HG03521 (cell line): Measurements from ENCODE around the gene ZBED1.
"Not testable (repeated sequence)": the region's sequence is repeated elsewhere in the genome, so short reads cannot be mapped to it uniquely, and the experiment has no call there.

Experiments used
- ATAC-seq: cut with Tn5 transposase; IDR thresholded peaks from one replicate; pipeline ENCODE4 v1.9.1; 2021; ENCODE audit warnings: mild to moderate bottlenecking, moderate library complexity; ENCODE audit not compliant: unreplicated experiment

ZBED1 gene

GRCh38 chrX:2500803-2501558 is at the start of gene ZBED1, which contains the start of gene DHRSX:
Gene ZBED1 (minus strand): TSS chrX:2500976. CDS start chrX:2490719, 10,257 bp downstream.
Gene DHRSX (minus strand): TSS chrX:2500976. CDS start chrX:2500925, 51 bp downstream.
- peak; percentile 57 for ATAC-seq

- ATAC-seq: no peak
Observed at GRCh38 chrX:2549876-2550275, 49.1 kb upstream of the ZBED1 start.

- no peak for ATAC-seq
Observed at GRCh38 chrX:2548711-2549423, 48.1 kb upstream of the ZBED1 start.

GRCh38 chrX:2547736-2548135 is 47.0 kb upstream of the ZBED1 start:
- no peak for ATAC-seq

GRCh38 chrX:2546496-2546895 is 45.7 kb upstream of the ZBED1 start:
- no peak for ATAC-seq

GRCh38 chrX:2545144-2545543 is 44.4 kb upstream of the ZBED1 start:
- no peak for ATAC-seq

GRCh38 chrX:2542826-2543521 is 42.2 kb upstream of the ZBED1 start:
- no peak for ATAC-seq

- ATAC-seq: no peak
Observed at GRCh38 chrX:2541603-2542002, 40.8 kb upstream of the ZBED1 start.

- no peak for ATAC-seq
Observed at GRCh38 chrX:2540426-2540947, 39.7 kb upstream of the ZBED1 start.

GRCh38 chrX:2539586-2539985 is 38.8 kb upstream of the ZBED1 start:
- ATAC-seq: no peak

GRCh38 chrX:2538031-2538757 is 37.4 kb upstream of the ZBED1 start:
- no peak for ATAC-seq

- ATAC-seq: no peak
Observed at GRCh38 chrX:2536974-2537373, 36.2 kb upstream of the ZBED1 start.

- ATAC-seq: no peak
Observed at GRCh38 chrX:2536141-2536540, 35.4 kb upstream of the ZBED1 start.

- ATAC-seq: not testable (repeated sequence)
Observed at GRCh38 chrX:2534261-2535021, 33.7 kb upstream of the ZBED1 start.

- ATAC-seq: no peak
Observed at GRCh38 chrX:2533424-2533823, 32.6 kb upstream of the ZBED1 start.

- no peak for ATAC-seq
Observed at GRCh38 chrX:2526390-2526789, 25.6 kb upstream of the ZBED1 start.

- no peak for ATAC-seq
Observed at GRCh38 chrX:2523911-2524310, 23.1 kb upstream of the ZBED1 start.

GRCh38 chrX:2521927-2522386 is 21.2 kb upstream of the ZBED1 start:
- ATAC-seq: peak; percentile 35

GRCh38 chrX:2521092-2521926 is 20.5 kb upstream of the ZBED1 start:
- peak; percentile 65 for ATAC-seq
